RWPE1 (cell line): ENCODE measurements around the gene PF4V1.

Source experiments
- CTCF ChIA-PET: fragments of 350-600 bp; sonication (Branson Sonifier 250); formaldehyde crosslinking; extraction: SDS; loops from one replicate; lab custom pipeline; 2021; lab: Yijun Ruan, JAX
- POLR2A ChIA-PET: fragments of 400-600 bp; formaldehyde crosslinking; extraction: SDS; loops from one replicate; lab custom pipeline; 2020; ENCODE audit warnings: antibody characterized with exemption; ENCODE audit not compliant: low non-redundant PET; lab: Yijun Ruan, JAX
- DNase-seq: peaks from one replicate; pipeline ENCODE4 v3.0.0; 2012; ENCODE audit warnings: low spot score
- H3K27ac ChIP-seq: fragments of 450-650 bp; 2 replicates; pipeline ENCODE4 v1.5.1; 2017
- TF ChIP-seq, protein P1 (sequence below): fragments of 450-650 bp; conservative IDR thresholded peaks from 2 replicates; pipeline ENCODE4 v1.5.1; 2017; ENCODE audit warnings: low read depth, mild to moderate bottlenecking

The PF4V1 gene

DNA sequence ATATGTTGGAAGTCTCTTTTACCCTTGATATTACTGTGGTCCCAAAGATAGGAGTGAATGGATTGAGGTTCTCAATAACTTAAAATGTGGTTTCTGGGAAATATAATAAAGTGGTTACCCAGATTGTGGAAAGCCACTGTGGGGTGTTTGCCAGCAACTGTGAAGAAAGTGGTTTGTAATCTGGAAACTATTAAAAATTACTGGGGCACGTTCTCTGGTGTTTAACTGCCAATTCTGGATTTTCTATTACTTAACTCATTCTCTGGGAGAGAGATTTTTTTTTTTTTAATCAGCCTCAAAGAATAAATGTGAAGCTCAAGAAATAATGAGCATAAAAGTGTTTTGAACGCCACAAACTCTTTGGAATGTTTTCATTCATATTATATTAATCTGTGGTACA, 21.5 kb upstream of the PF4V1 start:
- CTCF ChIA-PET: no interaction called here
- TF ChIP-seq, protein P1, sequence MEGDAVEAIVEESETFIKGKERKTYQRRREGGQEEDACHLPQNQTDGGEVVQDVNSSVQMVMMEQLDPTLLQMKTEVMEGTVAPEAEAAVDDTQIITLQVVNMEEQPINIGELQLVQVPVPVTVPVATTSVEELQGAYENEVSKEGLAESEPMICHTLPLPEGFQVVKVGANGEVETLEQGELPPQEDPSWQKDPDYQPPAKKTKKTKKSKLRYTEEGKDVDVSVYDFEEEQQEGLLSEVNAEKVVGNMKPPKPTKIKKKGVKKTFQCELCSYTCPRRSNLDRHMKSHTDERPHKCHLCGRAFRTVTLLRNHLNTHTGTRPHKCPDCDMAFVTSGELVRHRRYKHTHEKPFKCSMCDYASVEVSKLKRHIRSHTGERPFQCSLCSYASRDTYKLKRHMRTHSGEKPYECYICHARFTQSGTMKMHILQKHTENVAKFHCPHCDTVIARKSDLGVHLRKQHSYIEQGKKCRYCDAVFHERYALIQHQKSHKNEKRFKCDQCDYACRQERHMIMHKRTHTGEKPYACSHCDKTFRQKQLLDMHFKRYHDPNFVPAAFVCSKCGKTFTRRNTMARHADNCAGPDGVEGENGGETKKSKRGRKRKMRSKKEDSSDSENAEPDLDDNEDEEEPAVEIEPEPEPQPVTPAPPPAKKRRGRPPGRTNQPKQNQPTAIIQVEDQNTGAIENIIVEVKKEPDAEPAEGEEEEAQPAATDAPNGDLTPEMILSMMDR: no peak
- H3K27ac ChIP-seq: no peak overlapping the region
- POLR2A ChIA-PET: no interaction called here
- DNase-seq: no peak

DNA sequence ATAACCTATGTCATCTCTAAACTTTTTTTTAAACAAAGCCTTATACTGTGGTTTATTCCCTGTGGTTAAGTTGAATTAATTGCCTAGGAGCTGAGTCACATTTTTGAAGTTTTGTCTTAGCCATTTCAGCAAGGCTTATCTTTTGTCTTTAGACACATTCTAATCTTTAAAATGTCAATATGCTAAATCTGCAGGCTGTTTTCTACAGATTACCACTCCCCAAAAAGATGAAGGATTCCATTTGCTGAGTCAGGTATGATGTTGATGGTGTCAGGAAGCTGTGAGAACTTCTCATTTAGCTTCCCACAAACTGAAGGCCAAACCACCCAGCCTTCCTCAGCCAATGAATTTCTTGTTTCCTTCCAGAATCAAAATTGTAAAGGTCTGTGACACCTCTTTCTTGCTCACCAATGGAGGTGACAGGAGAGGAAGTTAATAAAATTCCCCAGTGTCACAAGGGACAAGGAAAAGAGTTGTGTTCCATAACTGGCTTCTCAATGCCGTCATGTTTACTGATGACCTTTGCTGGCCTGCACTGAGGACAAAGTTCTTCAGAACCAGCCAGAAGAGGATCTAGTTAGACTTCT, 20.4 kb upstream of the PF4V1 start:
- no peak for DNase-seq
- CTCF ChIA-PET: no interaction called here
- POLR2A ChIA-PET: no interaction called here
- H3K27ac ChIP-seq: no peak overlapping the region
- TF ChIP-seq, protein P1: no peak

DNA sequence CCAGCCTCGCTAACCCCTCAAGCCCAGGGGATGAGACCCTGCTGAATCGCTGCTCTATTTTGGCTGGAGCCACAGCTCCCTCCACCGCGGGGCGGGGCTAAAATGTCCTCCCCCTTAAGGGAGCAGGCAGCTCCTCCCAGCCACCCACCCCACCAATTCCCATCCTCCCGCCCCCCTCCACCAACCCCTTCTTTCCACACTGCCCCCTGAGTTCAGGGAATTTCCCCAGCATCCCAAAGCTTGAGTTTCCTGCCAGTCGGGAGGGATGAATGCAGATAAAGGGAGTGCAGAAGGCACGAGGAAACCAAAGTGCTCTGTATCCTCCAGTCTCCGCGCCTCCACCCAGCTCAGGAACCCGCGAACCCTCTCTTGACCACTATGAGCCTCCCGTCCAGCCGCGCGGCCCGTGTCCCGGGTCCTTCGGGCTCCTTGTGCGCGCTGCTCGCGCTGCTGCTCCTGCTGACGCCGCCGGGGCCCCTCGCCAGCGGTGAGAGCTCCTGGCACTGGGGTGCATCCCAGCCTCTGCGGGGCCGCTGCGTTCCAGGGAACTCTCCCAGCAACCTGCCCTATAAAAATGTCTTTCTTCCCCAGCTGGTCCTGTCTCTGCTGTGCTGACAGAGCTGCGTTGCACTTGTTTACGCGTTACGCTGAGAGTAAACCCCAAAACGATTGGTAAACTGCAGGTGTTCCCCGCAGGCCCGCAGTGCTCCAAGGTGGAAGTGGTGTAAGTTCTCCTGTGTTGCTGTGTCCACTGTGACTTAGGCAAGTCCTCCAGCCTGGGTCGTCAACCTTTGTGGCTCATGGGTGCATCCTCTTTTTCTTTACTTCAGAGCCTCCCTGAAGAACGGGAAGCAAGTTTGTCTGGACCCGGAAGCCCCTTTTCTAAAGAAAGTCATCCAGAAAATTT, 16.5 kb upstream of the PF4V1 start, which contains the start of gene CXCL6:
Gene CXCL6, plus strand, starts transcription at position 306 of the 907 bp plus-strand sequence. Its CDS starts 73 bp downstream, at position 379.
- H3K27ac ChIP-seq: no peak within 1 kb of the TSS
- TF ChIP-seq, protein P1: no peak
- CTCF ChIA-PET: interaction anchor here (0.6 to 0.7 kb wide), 2 partner anchors 159 to 1615 kb away, joined by 3 read pairs; no protein-coding TSS in a partner anchor
- DNase-seq: no peak
- POLR2A ChIA-PET: no interaction called here

DNA sequence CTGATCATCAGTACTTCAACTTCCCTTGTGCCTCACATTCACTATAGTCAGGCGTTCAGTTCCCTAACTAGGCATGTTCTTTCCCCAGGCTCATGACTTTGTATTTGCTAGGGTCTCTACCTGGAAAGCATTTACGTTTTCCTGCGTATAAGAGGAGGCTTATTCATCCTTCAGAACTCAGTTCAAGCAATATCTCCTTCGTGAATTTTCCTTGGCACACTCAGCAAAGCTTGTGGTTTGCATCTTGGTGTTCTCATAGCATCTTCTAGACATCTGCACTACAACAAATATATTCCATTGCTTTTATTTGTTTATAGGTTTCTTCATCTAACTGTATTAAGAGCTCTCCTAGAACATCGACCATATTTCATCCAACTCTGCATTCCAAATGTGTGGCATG, 14.0 kb upstream of the PF4V1 start:
- DNase-seq: no peak
- no peak overlapping the region for H3K27ac ChIP-seq
- TF ChIP-seq, protein P1: no peak
- POLR2A ChIA-PET: no interaction called here
- CTCF ChIA-PET: interaction anchor here (0.6 kb wide), 1 partner anchor 17 kb away, joined by 4 read pairs; no protein-coding TSS in a partner anchor

DNA sequence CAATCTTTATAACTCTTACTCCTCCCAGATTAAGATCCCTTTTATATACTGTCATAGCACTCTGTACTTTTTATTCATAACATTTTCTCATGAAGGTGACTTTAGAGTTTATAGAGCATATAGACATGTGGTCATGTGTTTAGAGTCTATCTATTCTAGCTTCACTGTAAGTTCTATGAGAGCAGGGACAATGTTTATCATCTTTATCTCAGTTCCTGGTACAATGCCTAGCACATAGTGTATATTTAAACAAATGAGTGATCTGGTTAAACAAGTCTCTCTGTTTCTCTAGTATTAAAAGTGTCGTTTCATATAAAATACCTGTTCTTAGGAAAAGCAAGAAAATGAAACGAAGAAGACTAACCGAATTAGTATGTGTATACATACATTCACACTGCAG, 13.4 kb upstream of the PF4V1 start:
- POLR2A ChIA-PET: no interaction called here
- TF ChIP-seq, protein P1: no peak
- no peak overlapping the region for H3K27ac ChIP-seq
- CTCF ChIA-PET: interaction anchor here (0.5 to 0.6 kb wide), 3 partner anchors 16 to 633 kb away, joined by 4 to 5 read pairs (median 4); no protein-coding TSS in a partner anchor
- no peak for DNase-seq

DNA sequence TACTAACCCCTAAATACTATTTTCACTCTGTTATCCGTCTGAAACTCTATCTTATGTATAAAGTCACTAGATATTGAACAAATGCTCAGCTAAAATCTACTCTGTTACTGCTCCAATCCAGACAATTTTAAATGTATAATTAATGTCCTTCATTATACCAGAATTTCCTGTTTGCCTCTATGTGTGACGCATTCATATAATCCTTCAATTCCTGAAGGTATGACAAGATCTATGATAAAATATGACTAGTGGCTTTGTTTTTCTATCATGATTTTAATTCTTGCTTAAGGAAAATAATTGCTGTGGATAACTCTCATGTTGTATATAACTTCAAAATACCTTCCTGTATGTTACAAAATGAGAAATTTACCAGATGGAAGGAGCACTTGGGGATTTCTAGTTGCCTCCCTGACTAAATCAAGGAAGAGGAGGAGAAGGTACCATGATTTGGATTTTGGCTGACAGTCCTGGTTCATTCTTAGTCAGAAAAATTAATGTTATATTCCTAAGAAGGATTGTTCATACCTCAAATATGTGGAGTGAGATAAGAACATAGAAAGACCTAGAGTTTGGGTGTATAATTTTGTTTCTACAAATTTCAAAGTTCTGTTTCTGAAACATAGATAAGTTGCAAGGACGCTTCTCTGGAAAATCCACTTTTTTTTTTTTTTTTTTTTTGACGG, 11.7 kb upstream of the PF4V1 start:
- POLR2A ChIA-PET: no interaction called here
- TF ChIP-seq, protein P1: no peak
- CTCF ChIA-PET: no interaction called here
- DNase-seq: no peak
- no peak overlapping the region for H3K27ac ChIP-seq
